ENCODE results near the gene DOCK10.
A peak's percentile ranks its signal among the peaks of the same experiment; 100 is the strongest.

DOCK10 gene

GRCh38 chr2:224901121-224901676, 141.1 kb downstream of the DOCK10 start:
- intact Hi-C loops (cut with DNase I): no loop called here
- peak in 8 of 42 donors; percentile 21 to 53 (median 30) for DNase-seq

- no peak for DNase-seq
- intact Hi-C loops (cut with DNase I): loop anchor here (10.0 kb wide), 1 partner anchor 109 kb away; no protein-coding TSS in a partner anchor
These were observed 146.9 kb downstream of the DOCK10 start for GRCh38 chr2:224895377-224895776.

GRCh38 chr2:224894356-224894755, 147.9 kb downstream of the DOCK10 start:
- intact Hi-C loops (cut with DNase I): loop anchor here (10.0 kb wide), 1 partner anchor 110 kb away; no protein-coding TSS in a partner anchor
- DNase-seq: no peak

- intact Hi-C loops (cut with DNase I): loop anchor here (10.0 kb wide), 1 partner anchor 111 kb away; no protein-coding TSS in a partner anchor
- DNase-seq: no peak
These were observed 148.4 kb downstream of the DOCK10 start for GRCh38 chr2:224893848-224894247.

GRCh38 chr2:224892574-224893204, 149.6 kb downstream of the DOCK10 start:
- intact Hi-C loops (cut with DNase I): loop anchor here (10.0 kb wide), 1 partner anchor 112 kb away; no protein-coding TSS in a partner anchor
- DNase-seq: no peak

- intact Hi-C loops (cut with DNase I): loop anchor here (10.0 kb wide), 1 partner anchor 114 kb away; no protein-coding TSS in a partner anchor
- DNase-seq: no peak
These were observed 151.9 kb downstream of the DOCK10 start for GRCh38 chr2:224890372-224890771.

- no peak for DNase-seq
- intact Hi-C loops (cut with DNase I): no loop called here
These were observed 155.1 kb downstream of the DOCK10 start for GRCh38 chr2:224887141-224887540.

- intact Hi-C loops (cut with DNase I): no loop called here
- no peak for DNase-seq
These were observed 156.3 kb downstream of the DOCK10 start for GRCh38 chr2:224885836-224886547.

GRCh38 chr2:224885291-224885690, 157.0 kb downstream of the DOCK10 start:
- no peak for DNase-seq
- intact Hi-C loops (cut with DNase I): no loop called here

GRCh38 chr2:224884188-224884587, 158.1 kb downstream of the DOCK10 start:
- intact Hi-C loops (cut with DNase I): no loop called here

GRCh38 chr2:224883700-224884099, 158.6 kb downstream of the DOCK10 start:
- DNase-seq: no peak
- intact Hi-C loops (cut with DNase I): no loop called here

More at GRCh38 chr2:224884188-224884587, 158.1 kb downstream of the DOCK10 start:
- no peak for DNase-seq

- DNase-seq: no peak
These were observed 159.1 kb downstream of the DOCK10 start for GRCh38 chr2:224883172-224883516.

GRCh38 chr2:224882291-224883171, 159.7 kb downstream of the DOCK10 start:
- no peak for DNase-seq
- intact Hi-C loops (cut with DNase I): no loop called here

More at GRCh38 chr2:224883172-224883516, 159.1 kb downstream of the DOCK10 start:
- intact Hi-C loops (cut with DNase I): no loop called here

GRCh38 chr2:224881846-224882245, 160.4 kb downstream of the DOCK10 start:
- DNase-seq: no peak
- intact Hi-C loops (cut with DNase I): no loop called here

GRCh38 chr2:224876522-224876921, 165.7 kb downstream of the DOCK10 start:
- no peak for DNase-seq
- intact Hi-C loops (cut with DNase I): no loop called here

- DNase-seq: no peak
- intact Hi-C loops (cut with DNase I): no loop called here
These were observed 166.4 kb downstream of the DOCK10 start for GRCh38 chr2:224875841-224876240.

GRCh38 chr2:224875153-224875552, 167.1 kb downstream of the DOCK10 start:
- intact Hi-C loops (cut with DNase I): no loop called here
- DNase-seq: no peak

- DNase-seq: no peak
- intact Hi-C loops (cut with DNase I): no loop called here
These were observed 170.5 kb downstream of the DOCK10 start for GRCh38 chr2:224871813-224872212.

GRCh38 chr2:224870341-224870740, 171.9 kb downstream of the DOCK10 start:
- intact Hi-C loops (cut with DNase I): no loop called here
- DNase-seq: no peak
